Upper lobe of right lung (tissue), 1 donor: Measurements from ENCODE around the gene WDR86. TPM values are rescaled to one million over a fixed set of nuclear protein-coding genes. Genes with fewer than 3 reads are reported as not detected.

Experiments
- ATAC-seq: fragments of 200-7000 bp; cut with Tn5 transposase; one replicate; pipeline ENCODE4 v1.9.1; 2020; ENCODE audit warnings: mild to moderate bottlenecking, moderate library complexity
- DNase-seq: peaks from one replicate; pipeline ENCODE4 v3.0.0-alpha.2; 2020
- H3K27ac ChIP-seq: fragments of 200-600 bp; one replicate; pipeline ENCODE4 v1.8.0; 2022
- H3K27me3 ChIP-seq: fragments of 200-600 bp; one replicate; pipeline ENCODE4 v1.8.0; 2022; ENCODE audit warnings: mild to moderate bottlenecking
- H3K36me3 ChIP-seq: fragments of 200-600 bp; one replicate; pipeline ENCODE4 v1.8.0; 2022
- H3K4me1 ChIP-seq: fragments of 200-600 bp; one replicate; pipeline ENCODE4 v1.8.0; 2022
- H3K4me3 ChIP-seq: fragments of 200-600 bp; one replicate; pipeline ENCODE4 v1.8.0; 2022; ENCODE audit warnings: mild to moderate bottlenecking
- H3K9me3 ChIP-seq: fragments of 200-600 bp; one replicate; pipeline ENCODE4 v1.8.0; 2022
- CTCF ChIP-seq: fragments of 200-600 bp; IDR thresholded peaks from one replicate; pipeline ENCODE4 v1.8.0; 2022; ENCODE audit warnings: antibody characterized with exemption
- intact Hi-C: fragments of 100-400 bp; cut with DNase I; formaldehyde crosslinking; loops from one replicate; pipeline ENCODE4 v1.11.0; 2022
- total RNA-seq: library from RNA; stranded (reverse); fragmentation: NEBNext Ultra II Directional; extraction: Animal tissue kit (Norgen Biotek cat#: 25700); gene quantifications from one replicate; pipeline ENCODE4 v1.2.1, GENCODE V29; 2021
- donor health status: DM: no; HTN: yes; CAD: no; lungs with severe emphysema.

Gene WDR86
- total RNA-seq, 1 donor from 2014 or later: 1.3 TPM

- H3K9me3 ChIP-seq: no peaks in the 10 kb centered on the region
- intact Hi-C loops: no loop called here
- no peak for DNase-seq
- H3K27me3 ChIP-seq: no peaks in the 10 kb centered on the region
- peaks cover 28% of the 10 kb centered on the region for H3K36me3 ChIP-seq
- peaks cover 25% of the 10 kb centered on the region for H3K4me1 ChIP-seq
- no peak for TF ChIP-seq CTCF
- H3K4me3 ChIP-seq: peak overlapping the region; percentile 94
- no peak for ATAC-seq
- H3K27ac ChIP-seq: peak overlapping the region; percentile 37
These were observed 67.0 kb downstream of the WDR86 start for GRCh38 chr7:151342811-151343210.

DNA sequence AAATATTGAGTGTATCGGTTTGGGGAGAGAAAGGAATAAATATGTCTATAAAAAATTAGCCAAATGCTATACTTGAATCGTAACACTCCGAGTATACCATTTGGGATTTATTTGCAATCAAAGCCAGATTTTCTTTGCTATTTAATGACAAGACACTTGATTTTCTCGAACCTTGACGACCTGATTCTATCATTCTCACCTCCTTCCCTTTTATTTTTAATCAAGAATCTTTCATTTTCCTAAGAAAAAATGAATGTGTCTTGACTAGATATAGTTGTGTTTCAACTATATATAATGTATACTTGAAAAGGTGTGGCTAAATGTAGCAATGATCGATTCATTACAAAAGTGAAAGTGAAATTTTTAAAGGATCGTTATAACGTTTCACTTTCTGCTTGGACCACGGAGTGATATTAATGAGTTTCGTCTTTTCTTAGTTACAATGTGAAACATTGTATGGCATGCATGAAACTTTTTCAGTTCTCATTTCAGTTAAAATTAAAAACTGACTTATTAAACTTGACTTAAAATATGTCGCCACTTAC, 67.7 kb downstream of the WDR86 start:
- Histone ChIP-seq H3K4me3 (peak overlapping the region; percentile 94), H3K36me3 (peaks cover 22% of the 10 kb centered on the region), H3K27ac (peak overlapping the region; percentile 81), H3K4me1 (peaks cover 25% of the 10 kb centered on the region), H3K9me3 (no peaks in the 10 kb centered on the region), H3K27me3 (no peaks in the 10 kb centered on the region)
- TF ChIP-seq CTCF: no peak
- no peak for DNase-seq
- ATAC-seq: no peak
- intact Hi-C loops: no loop called here

- Histone ChIP-seq H3K4me1 (peaks cover 25% of the 10 kb centered on the region), H3K4me3 (peak within 1 kb of the TSS; percentile 94), H3K9me3 (no peaks in the 10 kb centered on the region), H3K27ac (peak within 1 kb of the TSS; percentile 81), H3K36me3 (peaks cover 17% of the 10 kb centered on the region), H3K27me3 (no peaks in the 10 kb centered on the region)
- intact Hi-C loops: no loop called here
- no peak for TF ChIP-seq CTCF
- DNase-seq: peak; percentile 97
- peak; percentile 99 for ATAC-seq
These were observed 68.3 kb downstream of the WDR86 start, which contains the start of gene NUB1 for GRCh38 chr7:151341357-151342101. TSS of gene NUB1 (plus strand) at chr7:151341812. CDS start at chr7:151345350, 3,538 bp downstream.

DNA sequence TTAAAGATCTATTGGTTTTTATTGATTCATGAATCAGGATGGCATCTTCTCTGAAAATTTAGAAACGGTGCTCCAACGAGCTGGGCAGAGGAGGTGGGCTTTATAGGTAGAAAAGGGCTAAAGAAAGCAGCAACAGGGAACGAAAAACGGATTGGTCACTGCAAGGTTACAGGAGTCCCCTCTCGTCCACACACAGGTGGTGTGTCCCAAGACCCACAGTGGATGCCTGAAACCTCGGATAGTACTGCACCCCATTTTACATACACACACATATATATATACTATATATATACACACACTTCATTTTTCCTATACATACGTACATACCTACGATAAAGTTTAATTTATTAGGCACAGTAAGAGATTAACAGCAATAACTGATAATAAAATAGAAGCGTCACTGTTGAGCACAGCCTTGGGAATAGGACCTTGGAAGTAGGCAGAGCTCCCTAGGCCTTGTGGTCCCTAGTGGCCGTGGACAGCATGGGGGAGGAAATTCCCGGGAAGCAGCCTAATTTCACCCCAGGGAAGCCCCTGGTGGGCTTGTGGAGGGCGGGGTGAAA, 69.0 kb downstream of the WDR86 start:
- ATAC-seq (no peak), DNase-seq (no peak)

More for the DNA sequence above, 69.0 kb downstream of the WDR86 start:
- Histone ChIP-seq H3K4me3 (peak overlapping the region; percentile 94), H3K36me3 (peaks cover 10% of the 10 kb centered on the region), H3K27me3 (no peaks in the 10 kb centered on the region), H3K4me1 (peaks cover 25% of the 10 kb centered on the region), H3K27ac (peak overlapping the region; percentile 81), H3K9me3 (no peaks in the 10 kb centered on the region)
- intact Hi-C loops: no loop called here
- TF ChIP-seq CTCF: no peak
